GM15510 (cell line): Measurements from ENCODE around the gene PIGM.

Source experiments
- POLR2A ChIP-seq: IDR thresholded peaks from 3 replicates; pipeline ENCODE4 v1.6.1; 2011; ENCODE audit warnings: borderline replicate concordance; ENCODE audit not compliant: insufficient read length; ENCODE audit errors: extremely low read depth

The PIGM gene

GRCh38 chr1:160066829-160067745 is 35.3 kb upstream of the PIGM start:
- TF ChIP-seq POLR2A, result no peak

GRCh38 chr1:160064746-160065145 is 33.0 kb upstream of the PIGM start:
- TF ChIP-seq POLR2A, result no peak

- TF ChIP-seq POLR2A, result no peak
Measured at GRCh38 chr1:160064164-160064563, 32.4 kb upstream of the PIGM start.

- TF ChIP-seq POLR2A, result no peak
Measured at GRCh38 chr1:160063176-160063575, 31.4 kb upstream of the PIGM start.

- no peak for TF ChIP-seq POLR2A
Measured at GRCh38 chr1:160062230-160062532, 30.4 kb upstream of the PIGM start.

GRCh38 chr1:160061369-160062229 is 29.8 kb upstream of the PIGM start:
- TF ChIP-seq POLR2A, result no peak

- TF ChIP-seq POLR2A, result no peak
Measured at GRCh38 chr1:160058087-160058486, 26.3 kb upstream of the PIGM start.

GRCh38 chr1:160056648-160057169 is 24.9 kb upstream of the PIGM start:
- TF ChIP-seq POLR2A, result no peak

- no peak for TF ChIP-seq POLR2A
Measured at GRCh38 chr1:160053548-160054365, 22.0 kb upstream of the PIGM start.

GRCh38 chr1:160052936-160053335 is 21.1 kb upstream of the PIGM start:
- no peak for TF ChIP-seq POLR2A

GRCh38 chr1:160050619-160051018 is 18.8 kb upstream of the PIGM start:
- no peak for TF ChIP-seq POLR2A

GRCh38 chr1:160049101-160049500 is 17.3 kb upstream of the PIGM start:
- no peak for TF ChIP-seq POLR2A

- TF ChIP-seq POLR2A, result no peak
Measured at GRCh38 chr1:160048335-160048734, 16.5 kb upstream of the PIGM start.

GRCh38 chr1:160047111-160047991 is 15.6 kb upstream of the PIGM start:
- no peak for TF ChIP-seq POLR2A
